Spleen (tissue), 7 donors: ENCODE data around the gene KLHL33.

Source experiments
- POLR2A ChIP-seq, 3 donors: fragments of 450-650 bp; IDR thresholded peaks; one replicate each; pipeline ENCODE4 v1.5.1; 2017; ENCODE audit warnings: antibody characterized with exemption in 3 of 3, mild to moderate bottlenecking in 1 of 3
- TF ChIP-seq, protein P1 (sequence below), 11 experiments: fragments of 200-600 bp in 7 of 11; fragments of 450-650 bp in 4 of 11; sonication (generic) in 4 of 11; IDR thresholded peaks in 8 of 11; conservative IDR thresholded peaks in 3 of 11; 1 replicate in 7 of 11; 2 replicates in 4 of 11; pipeline versions ENCODE4 v1.4.0 to v1.8.0; 2016 to 2021; ENCODE audit warnings: antibody characterized with exemption in 11 of 11, inconsistent platforms in 4 of 11, mild to moderate bottlenecking in 1 of 11
- donor health status: DM: no; HTN: no; CAD: no; lungs with moderate emphysema.
- donor health status: DM: no; HTN: no; CAD: no.
- donor health status: DM: no; HTN: no; CAD: no.

DNA sequence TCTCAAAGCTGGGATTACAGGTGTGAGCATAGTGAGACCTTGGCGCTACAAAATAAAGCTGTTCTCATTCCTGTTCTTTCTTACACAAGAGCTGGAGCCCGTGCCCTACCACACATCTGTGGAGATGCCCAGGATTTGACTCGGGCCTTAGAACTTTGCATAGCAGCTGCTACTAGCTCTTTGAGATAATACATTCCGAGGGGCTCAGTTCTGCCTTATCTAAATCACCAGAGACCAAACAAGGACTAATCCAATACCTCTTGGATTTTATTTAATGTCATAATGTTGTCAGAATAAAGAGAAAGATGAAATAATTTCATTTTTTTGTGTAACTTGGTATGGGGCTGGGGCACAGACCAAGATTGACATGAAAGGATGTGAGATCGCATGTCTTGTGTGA is 40.8 kb upstream of the KLHL33 start:
- TF ChIP-seq, protein P1, sequence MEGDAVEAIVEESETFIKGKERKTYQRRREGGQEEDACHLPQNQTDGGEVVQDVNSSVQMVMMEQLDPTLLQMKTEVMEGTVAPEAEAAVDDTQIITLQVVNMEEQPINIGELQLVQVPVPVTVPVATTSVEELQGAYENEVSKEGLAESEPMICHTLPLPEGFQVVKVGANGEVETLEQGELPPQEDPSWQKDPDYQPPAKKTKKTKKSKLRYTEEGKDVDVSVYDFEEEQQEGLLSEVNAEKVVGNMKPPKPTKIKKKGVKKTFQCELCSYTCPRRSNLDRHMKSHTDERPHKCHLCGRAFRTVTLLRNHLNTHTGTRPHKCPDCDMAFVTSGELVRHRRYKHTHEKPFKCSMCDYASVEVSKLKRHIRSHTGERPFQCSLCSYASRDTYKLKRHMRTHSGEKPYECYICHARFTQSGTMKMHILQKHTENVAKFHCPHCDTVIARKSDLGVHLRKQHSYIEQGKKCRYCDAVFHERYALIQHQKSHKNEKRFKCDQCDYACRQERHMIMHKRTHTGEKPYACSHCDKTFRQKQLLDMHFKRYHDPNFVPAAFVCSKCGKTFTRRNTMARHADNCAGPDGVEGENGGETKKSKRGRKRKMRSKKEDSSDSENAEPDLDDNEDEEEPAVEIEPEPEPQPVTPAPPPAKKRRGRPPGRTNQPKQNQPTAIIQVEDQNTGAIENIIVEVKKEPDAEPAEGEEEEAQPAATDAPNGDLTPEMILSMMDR (IDR thresholded peaks at IDR 0.05 in 8 of 11, conservative IDR thresholded peaks at IDR 0.05 in 3 of 11) = no peak
- TF ChIP-seq POLR2A (IDR thresholded peaks at IDR 0.05) = no peak
